Measurements from ENCODE around the gene ZNF362. TPM values are rescaled to one million over a fixed set of nuclear protein-coding genes. Genes with fewer than 3 reads are reported as not detected.

Gene ZNF362
- total and polyA plus RNA-seq, 2 of the 13 experiments (the other 11 are each of a cell fraction or from before 2014, with no cell fraction given): 8.3 to 14.2 TPM

DNA sequence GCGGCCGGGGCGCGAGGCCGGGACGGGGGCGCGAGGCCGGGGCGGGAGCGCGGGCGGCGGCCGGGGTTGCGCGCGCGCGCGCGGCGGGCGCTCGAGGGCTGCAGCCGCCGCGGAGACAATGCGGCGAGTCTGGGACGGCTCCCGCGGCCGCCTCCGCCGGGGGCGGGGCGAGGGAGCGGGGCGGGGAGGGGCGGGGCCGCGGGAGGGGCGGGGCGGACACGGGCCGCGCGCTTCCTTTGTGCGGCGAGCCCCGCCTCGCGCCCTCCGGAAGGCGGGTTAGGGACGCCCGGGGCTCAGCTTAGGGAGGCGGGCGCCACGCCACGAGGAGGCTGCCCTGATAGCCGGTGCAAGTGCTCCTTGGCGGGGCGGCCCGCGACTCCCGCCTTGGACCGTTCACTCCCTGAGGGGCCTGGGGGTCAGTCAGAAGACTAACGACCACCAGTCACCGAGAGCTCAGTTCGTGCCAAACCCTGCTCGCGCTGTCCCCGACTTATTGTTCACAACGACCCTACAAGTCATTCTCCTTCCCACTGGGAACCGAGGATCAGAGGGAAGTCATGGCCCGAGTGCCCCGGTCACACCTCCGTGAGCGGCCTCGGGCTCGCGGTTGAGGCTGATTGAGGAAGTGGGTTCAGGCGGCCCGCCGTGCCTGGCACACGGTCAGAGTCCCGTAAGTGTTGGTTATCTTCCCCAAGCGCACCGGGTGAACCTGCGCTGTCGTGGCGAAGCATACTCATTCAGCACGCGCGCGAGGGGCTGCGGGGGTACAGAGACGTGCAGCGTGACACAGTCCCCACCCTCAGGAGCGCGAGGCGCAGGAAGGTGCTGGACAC, 93.7 kb downstream of the ZNF362 start (continued):
- TF ChIP-seq, protein P1, sequence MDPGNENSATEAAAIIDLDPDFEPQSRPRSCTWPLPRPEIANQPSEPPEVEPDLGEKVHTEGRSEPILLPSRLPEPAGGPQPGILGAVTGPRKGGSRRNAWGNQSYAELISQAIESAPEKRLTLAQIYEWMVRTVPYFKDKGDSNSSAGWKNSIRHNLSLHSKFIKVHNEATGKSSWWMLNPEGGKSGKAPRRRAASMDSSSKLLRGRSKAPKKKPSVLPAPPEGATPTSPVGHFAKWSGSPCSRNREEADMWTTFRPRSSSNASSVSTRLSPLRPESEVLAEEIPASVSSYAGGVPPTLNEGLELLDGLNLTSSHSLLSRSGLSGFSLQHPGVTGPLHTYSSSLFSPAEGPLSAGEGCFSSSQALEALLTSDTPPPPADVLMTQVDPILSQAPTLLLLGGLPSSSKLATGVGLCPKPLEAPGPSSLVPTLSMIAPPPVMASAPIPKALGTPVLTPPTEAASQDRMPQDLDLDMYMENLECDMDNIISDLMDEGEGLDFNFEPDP (CRISPR knock-in tag; conservative IDR thresholded peaks at IDR 0.05): peak; percentile 97; the same call in 1 of the 2 replicates
- TF ChIP-seq SMARCC2 (IDR thresholded peaks at IDR 0.05) (no peak), ZNF260 (CRISPR knock-in tag; IDR thresholded peaks at IDR 0.05; ENCODE audit: borderline replicate concordance, low read depth) (no peak), KDM4B (CRISPR knock-in tag; IDR thresholded peaks at IDR 0.05) (0 out of 2 replicates have a peak, but pooled peaks have one; percentile 45), ZNF382 (CRISPR knock-in tag; IDR thresholded peaks at IDR 0.05; ENCODE audit: borderline replicate concordance) (no peak), ZBTB7B (CRISPR knock-in tag; IDR thresholded peaks at IDR 0.05) (no peak), CHCHD3 (CRISPR knock-in tag; IDR thresholded peaks at IDR 0.05) (no peak), NR2F1 (CRISPR knock-in tag; IDR thresholded peaks at IDR 0.05) (no peak), MLLT10 (CRISPR knock-in tag; IDR thresholded peaks at IDR 0.05) (no peak), ZMYM3 (CRISPR knock-in tag; IDR thresholded peaks at IDR 0.05) (peak; percentile 79; the same call in 1 of the 2 replicates), ZNF7 (CRISPR knock-in tag; IDR thresholded peaks at IDR 0.05) (no peak)
- TF ChIP-seq, protein P2, sequence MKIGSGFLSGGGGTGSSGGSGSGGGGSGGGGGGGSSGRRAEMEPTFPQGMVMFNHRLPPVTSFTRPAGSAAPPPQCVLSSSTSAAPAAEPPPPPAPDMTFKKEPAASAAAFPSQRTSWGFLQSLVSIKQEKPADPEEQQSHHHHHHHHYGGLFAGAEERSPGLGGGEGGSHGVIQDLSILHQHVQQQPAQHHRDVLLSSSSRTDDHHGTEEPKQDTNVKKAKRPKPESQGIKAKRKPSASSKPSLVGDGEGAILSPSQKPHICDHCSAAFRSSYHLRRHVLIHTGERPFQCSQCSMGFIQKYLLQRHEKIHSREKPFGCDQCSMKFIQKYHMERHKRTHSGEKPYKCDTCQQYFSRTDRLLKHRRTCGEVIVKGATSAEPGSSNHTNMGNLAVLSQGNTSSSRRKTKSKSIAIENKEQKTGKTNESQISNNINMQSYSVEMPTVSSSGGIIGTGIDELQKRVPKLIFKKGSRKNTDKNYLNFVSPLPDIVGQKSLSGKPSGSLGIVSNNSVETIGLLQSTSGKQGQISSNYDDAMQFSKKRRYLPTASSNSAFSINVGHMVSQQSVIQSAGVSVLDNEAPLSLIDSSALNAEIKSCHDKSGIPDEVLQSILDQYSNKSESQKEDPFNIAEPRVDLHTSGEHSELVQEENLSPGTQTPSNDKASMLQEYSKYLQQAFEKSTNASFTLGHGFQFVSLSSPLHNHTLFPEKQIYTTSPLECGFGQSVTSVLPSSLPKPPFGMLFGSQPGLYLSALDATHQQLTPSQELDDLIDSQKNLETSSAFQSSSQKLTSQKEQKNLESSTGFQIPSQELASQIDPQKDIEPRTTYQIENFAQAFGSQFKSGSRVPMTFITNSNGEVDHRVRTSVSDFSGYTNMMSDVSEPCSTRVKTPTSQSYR (CRISPR knock-in tag; IDR thresholded peaks at IDR 0.05; ENCODE audit: borderline replicate concordance): peak; percentile 16; the same call in 1 of the 2 replicates
- TF ChIP-seq, protein P3, sequence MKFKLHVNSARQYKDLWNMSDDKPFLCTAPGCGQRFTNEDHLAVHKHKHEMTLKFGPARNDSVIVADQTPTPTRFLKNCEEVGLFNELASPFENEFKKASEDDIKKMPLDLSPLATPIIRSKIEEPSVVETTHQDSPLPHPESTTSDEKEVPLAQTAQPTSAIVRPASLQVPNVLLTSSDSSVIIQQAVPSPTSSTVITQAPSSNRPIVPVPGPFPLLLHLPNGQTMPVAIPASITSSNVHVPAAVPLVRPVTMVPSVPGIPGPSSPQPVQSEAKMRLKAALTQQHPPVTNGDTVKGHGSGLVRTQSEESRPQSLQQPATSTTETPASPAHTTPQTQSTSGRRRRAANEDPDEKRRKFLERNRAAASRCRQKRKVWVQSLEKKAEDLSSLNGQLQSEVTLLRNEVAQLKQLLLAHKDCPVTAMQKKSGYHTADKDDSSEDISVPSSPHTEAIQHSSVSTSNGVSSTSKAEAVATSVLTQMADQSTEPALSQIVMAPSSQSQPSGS (CRISPR knock-in tag; IDR thresholded peaks at IDR 0.05): peak; percentile 45; the same call in 1 of the 2 replicates
- TF ChIP-seq, protein P4, sequence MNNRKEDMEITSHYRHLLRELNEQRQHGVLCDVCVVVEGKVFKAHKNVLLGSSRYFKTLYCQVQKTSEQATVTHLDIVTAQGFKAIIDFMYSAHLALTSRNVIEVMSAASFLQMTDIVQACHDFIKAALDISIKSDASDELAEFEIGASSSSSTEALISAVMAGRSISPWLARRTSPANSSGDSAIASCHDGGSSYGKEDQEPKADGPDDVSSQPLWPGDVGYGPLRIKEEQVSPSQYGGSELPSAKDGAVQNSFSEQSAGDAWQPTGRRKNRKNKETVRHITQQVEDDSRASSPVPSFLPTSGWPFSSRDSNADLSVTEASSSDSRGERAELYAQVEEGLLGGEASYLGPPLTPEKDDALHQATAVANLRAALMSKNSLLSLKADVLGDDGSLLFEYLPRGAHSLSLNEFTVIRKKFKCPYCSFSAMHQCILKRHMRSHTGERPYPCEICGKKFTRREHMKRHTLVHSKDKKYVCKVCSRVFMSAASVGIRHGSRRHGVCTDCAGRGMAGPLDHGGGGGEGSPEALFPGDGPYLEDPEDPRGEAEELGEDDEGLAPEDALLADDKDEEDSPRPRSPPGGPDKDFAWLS (CRISPR knock-in tag; IDR thresholded peaks at IDR 0.05; ENCODE audit: borderline replicate concordance): no peak
- TF ChIP-seq, protein P5, sequence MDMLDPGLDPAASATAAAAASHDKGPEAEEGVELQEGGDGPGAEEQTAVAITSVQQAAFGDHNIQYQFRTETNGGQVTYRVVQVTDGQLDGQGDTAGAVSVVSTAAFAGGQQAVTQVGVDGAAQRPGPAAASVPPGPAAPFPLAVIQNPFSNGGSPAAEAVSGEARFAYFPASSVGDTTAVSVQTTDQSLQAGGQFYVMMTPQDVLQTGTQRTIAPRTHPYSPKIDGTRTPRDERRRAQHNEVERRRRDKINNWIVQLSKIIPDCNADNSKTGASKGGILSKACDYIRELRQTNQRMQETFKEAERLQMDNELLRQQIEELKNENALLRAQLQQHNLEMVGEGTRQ (IDR thresholded peaks at IDR 0.05; ENCODE audit: low read depth, low read length): no peak
- TF ChIP-seq, protein P5 (CRISPR knock-in tag; IDR thresholded peaks at IDR 0.05; ENCODE audit: borderline replicate concordance): no peak; the same call in 1 of the 2 replicates
- TF ChIP-seq, protein P6, sequence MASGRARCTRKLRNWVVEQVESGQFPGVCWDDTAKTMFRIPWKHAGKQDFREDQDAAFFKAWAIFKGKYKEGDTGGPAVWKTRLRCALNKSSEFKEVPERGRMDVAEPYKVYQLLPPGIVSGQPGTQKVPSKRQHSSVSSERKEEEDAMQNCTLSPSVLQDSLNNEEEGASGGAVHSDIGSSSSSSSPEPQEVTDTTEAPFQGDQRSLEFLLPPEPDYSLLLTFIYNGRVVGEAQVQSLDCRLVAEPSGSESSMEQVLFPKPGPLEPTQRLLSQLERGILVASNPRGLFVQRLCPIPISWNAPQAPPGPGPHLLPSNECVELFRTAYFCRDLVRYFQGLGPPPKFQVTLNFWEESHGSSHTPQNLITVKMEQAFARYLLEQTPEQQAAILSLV (CRISPR knock-in tag; IDR thresholded peaks at IDR 0.05; ENCODE audit: borderline replicate concordance): no peak

All from HepG2 (cell line).